ENCODE results near the gene EHD4. TPM values are rescaled to one million over a fixed set of nuclear protein-coding genes. Genes with fewer than 3 reads are reported as not detected.

EHD4 gene
- total RNA-seq, 3 donors from 2014 or later, result 26.4 to 39.0 (median 35.0) TPM

- H3K36me3 ChIP-seq (ENCODE audit: low read depth), result no peaks in the 10 kb centered on the region
- intact Hi-C loops (cut with DNase I, micrococcal nuclease), result no loop called here
- no peak overlapping the region for H3K4me3 ChIP-seq
- TF ChIP-seq CTCF (IDR thresholded peaks at IDR 0.05), result no peak
- H3K4me1 ChIP-seq (ENCODE audit: low read depth), result peaks cover 14% of the 10 kb centered on the region
- no peak for DNase-seq
- no peaks in the 10 kb centered on the region for H3K9me3 ChIP-seq
- no peak for ATAC-seq
Observed at GRCh38 chr15:41878355-41878699, 94.0 kb downstream of the EHD4 start.

GRCh38 chr15:41877631-41878354 lies 94.6 kb downstream of the EHD4 start:
- DNase-seq, result no peak
- Histone ChIP-seq H3K4me1 (ENCODE audit: low read depth) (peaks cover 14% of the 10 kb centered on the region), H3K36me3 (ENCODE audit: low read depth) (no peaks in the 10 kb centered on the region), H3K9me3 (no peaks in the 10 kb centered on the region), H3K4me3 (no peak overlapping the region)
- ATAC-seq, result no peak
- no peak for TF ChIP-seq CTCF (IDR thresholded peaks at IDR 0.05)
- intact Hi-C loops (cut with DNase I, micrococcal nuclease), result no loop called here

- intact Hi-C loops (cut with DNase I, micrococcal nuclease), result no loop called here
- H3K36me3 ChIP-seq (ENCODE audit: low read depth), result no peaks in the 10 kb centered on the region
- H3K4me1 ChIP-seq (ENCODE audit: low read depth), result peaks cover 4% of the 10 kb centered on the region
- H3K9me3 ChIP-seq, result no peaks in the 10 kb centered on the region
- no peak for DNase-seq
- no peak for TF ChIP-seq CTCF (IDR thresholded peaks at IDR 0.05)
- no peak overlapping the region for H3K4me3 ChIP-seq
- no peak for ATAC-seq
Observed at GRCh38 chr15:41876689-41877088, 95.7 kb downstream of the EHD4 start.

GRCh38 chr15:41876007-41876406 lies 96.3 kb downstream of the EHD4 start:
- H3K4me3 ChIP-seq, result no peak overlapping the region
- intact Hi-C loops (cut with DNase I, micrococcal nuclease), result no loop called here
- ATAC-seq (no peak), DNase-seq (no peak)
- TF ChIP-seq CTCF (IDR thresholded peaks at IDR 0.05), result no peak
- H3K36me3 ChIP-seq (ENCODE audit: low read depth), result no peaks in the 10 kb centered on the region
- no peaks in the 10 kb centered on the region for H3K9me3 ChIP-seq
- H3K4me1 ChIP-seq (ENCODE audit: low read depth), result no peaks in the 10 kb centered on the region

- no peaks in the 10 kb centered on the region for H3K36me3 ChIP-seq (ENCODE audit: low read depth)
- TF ChIP-seq CTCF (IDR thresholded peaks at IDR 0.05), result no peak
- ATAC-seq, result no peak
- DNase-seq, result no peak
- H3K9me3 ChIP-seq, result no peaks in the 10 kb centered on the region
- intact Hi-C loops (cut with DNase I, micrococcal nuclease), result no loop called here
- no peaks in the 10 kb centered on the region for H3K4me1 ChIP-seq (ENCODE audit: low read depth)
- no peak overlapping the region for H3K4me3 ChIP-seq
Observed at GRCh38 chr15:41874736-41875135, 97.6 kb downstream of the EHD4 start.

- Histone ChIP-seq H3K36me3 (ENCODE audit: low read depth) (no peaks in the 10 kb centered on the region), H3K4me3 (no peak overlapping the region), H3K9me3 (no peaks in the 10 kb centered on the region), H3K4me1 (ENCODE audit: low read depth) (no peaks in the 10 kb centered on the region)
- intact Hi-C loops (cut with DNase I, micrococcal nuclease), result no loop called here
- TF ChIP-seq CTCF (IDR thresholded peaks at IDR 0.05), result no peak
- ATAC-seq (no peak), DNase-seq (no peak)
Observed at GRCh38 chr15:41873711-41874110, 98.6 kb downstream of the EHD4 start.
